Measurements from ENCODE around the gene DNAH12.

DNAH12 gene

DNA sequence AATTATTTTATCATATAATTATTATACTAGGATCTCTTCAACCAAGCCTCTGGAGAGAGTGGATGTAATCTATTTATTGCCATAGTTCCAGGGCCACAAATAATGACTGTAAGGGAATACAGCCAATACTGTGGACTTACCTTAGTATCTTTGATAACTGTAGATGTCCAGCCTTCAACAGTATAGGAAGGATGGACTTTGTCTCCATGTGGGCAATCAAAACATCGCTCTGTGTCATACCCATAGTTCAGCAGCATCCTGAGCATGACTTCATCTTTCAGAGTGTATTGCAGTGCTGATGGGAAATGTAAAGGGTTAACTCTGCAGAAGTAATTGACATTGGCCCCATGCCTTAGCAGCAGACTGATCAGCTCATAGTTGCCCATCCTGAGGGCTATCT, 265.9 kb downstream of the DNAH12 start:
- Mint-ChIP-seq H3K27ac (ENCODE audit: low read depth) (no peak overlapping the region), H3K4me3 (no peak overlapping the region), H3K36me3 (ENCODE audit: insufficient read depth) (peaks cover 2% of the 10 kb centered on the region), H3K4me1 (no peaks in the 10 kb centered on the region), H3K9me3 (no peaks in the 10 kb centered on the region), H3K27me3 (no peaks in the 10 kb centered on the region)
- no peak for ATAC-seq (replicated peaks; ENCODE audit: extremely low read depth, poor library complexity, severe bottlenecking)
- no peak for DNase-seq (ENCODE audit: low spot score in 2 of 2)

DNA sequence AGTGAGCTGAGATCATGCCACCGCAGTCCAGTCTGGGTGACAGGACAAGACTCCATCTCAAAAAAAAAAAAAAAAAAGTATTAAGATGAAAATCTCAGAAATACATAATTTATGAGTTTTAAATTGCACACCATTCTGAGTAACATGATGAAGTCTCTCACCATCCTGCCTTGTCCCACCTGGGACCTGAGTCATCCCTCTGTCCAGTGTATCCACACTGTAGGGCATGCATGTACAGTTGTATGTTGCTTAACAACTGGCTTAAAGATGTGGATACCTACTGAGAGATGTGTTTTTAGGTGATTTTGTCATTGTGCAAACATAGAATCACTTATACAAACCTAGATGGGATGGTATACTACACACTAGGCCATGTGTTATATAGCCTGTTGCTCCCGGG, 268.8 kb downstream of the DNAH12 start:
- H3K27me3 Mint-ChIP-seq: no peaks in the 10 kb centered on the region
- H3K36me3 Mint-ChIP-seq (ENCODE audit: insufficient read depth): peaks cover 12% of the 10 kb centered on the region
- ATAC-seq (replicated peaks; ENCODE audit: extremely low read depth, poor library complexity, severe bottlenecking) (no peak), DNase-seq (ENCODE audit: low spot score in 2 of 2) (no peak)
- H3K4me1 Mint-ChIP-seq: no peaks in the 10 kb centered on the region
- no peaks in the 10 kb centered on the region for H3K9me3 Mint-ChIP-seq
- H3K4me3 Mint-ChIP-seq: no peak overlapping the region
- H3K27ac Mint-ChIP-seq (ENCODE audit: low read depth): no peak overlapping the region

DNA sequence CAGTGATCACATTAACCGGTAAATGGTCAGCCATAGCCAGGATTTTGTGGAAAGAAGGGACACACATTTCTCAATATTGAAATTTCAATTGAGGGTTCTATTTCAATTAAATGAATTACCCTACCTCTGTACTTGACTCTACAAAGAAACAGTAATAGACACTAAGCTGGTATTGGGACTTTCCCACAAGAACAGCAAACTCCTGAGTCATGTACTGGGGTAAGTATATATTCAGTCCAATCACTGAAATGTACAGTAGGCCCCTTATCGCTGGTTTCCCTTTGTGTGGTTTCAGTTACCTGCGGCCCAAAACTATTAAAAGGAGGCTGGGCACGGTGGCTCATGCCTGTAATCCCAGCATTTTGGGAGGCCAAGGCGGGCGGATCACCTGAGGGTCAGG, 269.3 kb downstream of the DNAH12 start:
- H3K4me1 Mint-ChIP-seq: no peaks in the 10 kb centered on the region
- ATAC-seq (replicated peaks; ENCODE audit: extremely low read depth, poor library complexity, severe bottlenecking): no peak
- H3K36me3 Mint-ChIP-seq (ENCODE audit: insufficient read depth): peaks cover 12% of the 10 kb centered on the region
- no peaks in the 10 kb centered on the region for H3K27me3 Mint-ChIP-seq
- no peak overlapping the region for H3K4me3 Mint-ChIP-seq
- no peak for DNase-seq (ENCODE audit: low spot score in 2 of 2)
- H3K9me3 Mint-ChIP-seq: no peaks in the 10 kb centered on the region
- no peak overlapping the region for H3K27ac Mint-ChIP-seq (ENCODE audit: low read depth)

DNA sequence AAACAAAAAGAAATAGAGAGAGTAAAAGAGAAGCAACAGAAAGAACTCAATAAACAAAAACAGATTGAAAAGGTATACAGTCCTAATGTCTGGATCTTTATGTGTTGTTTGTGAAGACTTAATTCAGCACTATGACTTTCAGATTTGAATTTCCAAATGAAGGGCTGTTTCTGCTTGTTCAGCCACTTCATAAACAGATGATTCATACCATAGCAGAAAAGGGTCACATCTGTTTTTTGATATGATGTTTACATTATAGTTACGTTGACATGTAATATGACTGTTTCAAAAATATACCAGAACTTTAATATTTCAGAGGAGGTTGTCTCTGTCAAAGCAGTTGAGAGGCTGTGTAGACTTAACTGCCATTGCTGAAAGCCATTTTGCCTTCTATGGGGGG, 275.7 kb downstream of the DNAH12 start:
- Mint-ChIP-seq H3K4me3 (no peak overlapping the region), H3K36me3 (ENCODE audit: insufficient read depth) (peaks cover 46% of the 10 kb centered on the region), H3K27ac (ENCODE audit: low read depth) (no peak overlapping the region), H3K4me1 (peaks cover 5% of the 10 kb centered on the region), H3K9me3 (peaks cover 3% of the 10 kb centered on the region), H3K27me3 (no peaks in the 10 kb centered on the region)
- ATAC-seq (replicated peaks; ENCODE audit: extremely low read depth, poor library complexity, severe bottlenecking) (no peak), DNase-seq (ENCODE audit: low spot score in 2 of 2) (no peak)

DNA sequence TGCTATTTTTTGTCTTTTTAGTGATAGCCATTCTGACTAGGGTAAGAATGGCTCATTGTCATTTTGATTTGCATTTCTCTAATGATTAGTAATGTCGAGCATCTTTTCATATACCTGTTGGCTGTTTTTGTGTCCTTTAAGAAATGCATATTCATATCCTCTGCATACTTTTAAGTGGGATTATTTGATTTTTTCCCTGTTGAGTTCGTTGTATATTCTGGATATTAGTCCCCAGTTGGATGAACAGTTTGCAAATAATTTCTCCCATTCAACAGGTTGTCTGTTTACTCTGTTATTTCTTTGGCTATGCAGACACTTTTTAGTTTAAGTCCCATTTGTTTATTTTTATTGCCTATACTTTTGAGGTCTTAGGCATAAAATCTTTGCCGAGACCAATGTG, 282.2 kb downstream of the DNAH12 start:
- Mint-ChIP-seq H3K9me3 (peaks cover 5% of the 10 kb centered on the region), H3K27ac (ENCODE audit: low read depth) (no peak overlapping the region), H3K36me3 (ENCODE audit: insufficient read depth) (peaks cover 64% of the 10 kb centered on the region), H3K4me1 (peaks cover 5% of the 10 kb centered on the region), H3K4me3 (no peak overlapping the region), H3K27me3 (no peaks in the 10 kb centered on the region)
- ATAC-seq (replicated peaks; ENCODE audit: extremely low read depth, poor library complexity, severe bottlenecking) (no peak), DNase-seq (ENCODE audit: low spot score in 2 of 2) (no peak)

GRCh38 chr3:57261119-57261518, 283.0 kb downstream of the DNAH12 start:
- no peaks in the 10 kb centered on the region for H3K27me3 Mint-ChIP-seq
- H3K9me3 Mint-ChIP-seq: peaks cover 5% of the 10 kb centered on the region
- no peak overlapping the region for H3K27ac Mint-ChIP-seq (ENCODE audit: low read depth)
- no peak for ATAC-seq (replicated peaks; ENCODE audit: extremely low read depth, poor library complexity, severe bottlenecking)
- peaks cover 5% of the 10 kb centered on the region for H3K4me1 Mint-ChIP-seq
- no peak overlapping the region for H3K4me3 Mint-ChIP-seq
- H3K36me3 Mint-ChIP-seq (ENCODE audit: insufficient read depth): peaks cover 60% of the 10 kb centered on the region
- no peak for DNase-seq (ENCODE audit: low spot score in 2 of 2)

- Mint-ChIP-seq H3K36me3 (ENCODE audit: insufficient read depth) (peaks cover 44% of the 10 kb centered on the region), H3K4me1 (no peaks in the 10 kb centered on the region), H3K4me3 (no peak overlapping the region), H3K9me3 (no peaks in the 10 kb centered on the region), H3K27ac (ENCODE audit: low read depth) (no peak overlapping the region), H3K27me3 (no peaks in the 10 kb centered on the region)
- ATAC-seq (replicated peaks; ENCODE audit: extremely low read depth, poor library complexity, severe bottlenecking) (no peak), DNase-seq (ENCODE audit: low spot score in 2 of 2) (no peak)
Measured at GRCh38 chr3:57257678-57258077, 286.5 kb downstream of the DNAH12 start.

GRCh38 chr3:57256844-57257243, 287.3 kb downstream of the DNAH12 start:
- peaks cover 40% of the 10 kb centered on the region for H3K36me3 Mint-ChIP-seq (ENCODE audit: insufficient read depth)
- DNase-seq (ENCODE audit: low spot score in 2 of 2) (no peak), ATAC-seq (replicated peaks; ENCODE audit: extremely low read depth, poor library complexity, severe bottlenecking) (no peak)
- H3K4me3 Mint-ChIP-seq: no peak overlapping the region
- no peaks in the 10 kb centered on the region for H3K9me3 Mint-ChIP-seq
- H3K4me1 Mint-ChIP-seq: no peaks in the 10 kb centered on the region
- H3K27me3 Mint-ChIP-seq: no peaks in the 10 kb centered on the region
- H3K27ac Mint-ChIP-seq (ENCODE audit: low read depth): no peak overlapping the region

DNA sequence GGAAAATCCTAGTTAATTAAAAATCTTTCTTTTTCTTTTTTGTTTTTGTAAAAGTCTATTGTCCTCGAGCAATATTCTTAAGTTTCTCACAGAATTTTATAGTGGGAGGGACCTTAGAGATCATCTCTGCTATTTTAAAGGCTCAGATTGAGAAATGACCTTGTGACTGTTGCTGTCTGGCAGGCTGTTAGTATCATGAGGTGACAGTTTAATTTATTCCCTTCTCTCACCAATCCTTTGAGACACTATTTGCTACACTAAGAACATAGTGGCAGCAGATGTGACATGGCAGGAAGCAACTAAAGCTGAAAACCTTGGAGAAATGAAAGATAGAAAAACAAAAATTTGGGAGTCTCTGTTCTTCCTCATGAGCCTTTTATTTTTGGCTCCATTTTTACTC, 291.7 kb downstream of the DNAH12 start:
- peaks cover 33% of the 10 kb centered on the region for H3K36me3 Mint-ChIP-seq (ENCODE audit: insufficient read depth)
- no peaks in the 10 kb centered on the region for H3K27me3 Mint-ChIP-seq
- ATAC-seq (replicated peaks; ENCODE audit: extremely low read depth, poor library complexity, severe bottlenecking): no peak
- DNase-seq (ENCODE audit: low spot score in 2 of 2): no peak
- no peak overlapping the region for H3K4me3 Mint-ChIP-seq
- H3K27ac Mint-ChIP-seq (ENCODE audit: low read depth): no peak overlapping the region
- H3K4me1 Mint-ChIP-seq: no peaks in the 10 kb centered on the region
- no peaks in the 10 kb centered on the region for H3K9me3 Mint-ChIP-seq

DNA sequence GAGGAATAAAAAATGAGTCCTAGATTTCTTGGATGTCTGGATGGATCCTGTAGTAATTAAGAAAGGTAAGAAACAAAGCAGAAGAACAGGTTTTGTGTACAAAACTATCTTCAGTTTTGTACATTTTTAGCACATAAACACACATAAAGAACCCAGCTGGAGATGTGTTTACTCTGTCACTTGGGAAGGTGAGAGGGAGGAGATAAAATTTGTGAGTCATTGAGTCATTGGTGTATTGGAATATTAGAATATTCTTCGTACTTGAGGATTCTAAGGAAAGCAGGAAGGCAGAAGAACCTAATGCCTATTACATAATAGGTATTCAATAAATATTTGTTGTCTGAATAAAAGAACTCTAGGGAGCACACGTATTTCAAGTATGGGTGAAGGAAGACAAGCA, 299.2 kb downstream of the DNAH12 start:
- no peaks in the 10 kb centered on the region for H3K27me3 Mint-ChIP-seq
- DNase-seq (ENCODE audit: low spot score in 2 of 2) (no peak), ATAC-seq (replicated peaks; ENCODE audit: extremely low read depth, poor library complexity, severe bottlenecking) (no peak)
- H3K4me1 Mint-ChIP-seq: no peaks in the 10 kb centered on the region
- peaks cover 55% of the 10 kb centered on the region for H3K36me3 Mint-ChIP-seq (ENCODE audit: insufficient read depth)
- H3K27ac Mint-ChIP-seq (ENCODE audit: low read depth): no peak overlapping the region
- no peaks in the 10 kb centered on the region for H3K9me3 Mint-ChIP-seq
- no peak overlapping the region for H3K4me3 Mint-ChIP-seq
